Ecto neural progenitor cell (in vitro differentiated cells): ENCODE measurements around the gene APBB1IP.
"Not testable (repeated sequence)": the region's sequence is repeated elsewhere in the genome, so short reads cannot be mapped to it uniquely, and the experiment has no call there.

Experiments
- DNase-seq: peaks from one replicate; pipeline ENCODE4 v3.0.0-alpha.2; 2018; ENCODE audit warnings: low spot score

APBB1IP gene

DNA sequence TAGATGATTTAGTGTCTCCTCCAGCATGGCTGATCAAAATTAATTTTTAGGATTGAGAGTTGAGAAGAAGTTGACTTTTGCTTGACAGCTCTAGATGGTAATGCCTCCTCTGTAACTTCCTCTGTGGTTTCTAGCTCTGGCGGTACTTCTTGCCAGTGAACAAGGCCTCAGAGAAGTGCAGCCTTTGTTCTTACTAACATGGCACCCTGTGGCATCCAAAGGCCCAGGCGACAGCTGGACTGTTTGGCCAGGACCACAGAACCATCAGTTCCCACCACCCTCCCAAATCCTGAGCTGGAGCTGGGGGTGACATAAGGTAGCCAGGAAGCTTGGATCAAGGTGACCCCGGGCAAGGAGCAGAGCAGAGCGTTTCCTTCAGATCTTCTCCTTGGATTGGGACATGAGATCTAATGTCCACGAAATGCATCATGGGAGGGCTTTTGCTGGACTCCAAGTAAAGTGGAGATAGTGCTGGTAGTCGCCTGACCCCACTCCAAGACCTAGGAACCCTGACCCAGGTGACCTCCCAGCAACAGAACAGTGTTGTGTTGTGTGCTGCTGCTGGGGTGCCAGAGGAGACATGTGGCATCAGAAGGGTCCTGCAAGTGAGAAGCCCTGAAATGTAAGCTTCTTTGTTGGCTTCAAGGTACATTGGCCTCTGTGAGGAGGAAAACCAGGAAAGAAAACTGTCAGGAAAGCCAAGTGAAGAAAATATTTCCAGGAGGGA, 41.8 kb downstream of the APBB1IP start:
- DNase-seq, result no peak

- no peak for DNase-seq
Observed at GRCh38 chr10:26481315-26481692, 43.2 kb downstream of the APBB1IP start.

GRCh38 chr10:26481914-26482550, 43.9 kb downstream of the APBB1IP start:
- DNase-seq, result no peak

- DNase-seq, result no peak
Observed at GRCh38 chr10:26483554-26483953, 45.4 kb downstream of the APBB1IP start.

DNA sequence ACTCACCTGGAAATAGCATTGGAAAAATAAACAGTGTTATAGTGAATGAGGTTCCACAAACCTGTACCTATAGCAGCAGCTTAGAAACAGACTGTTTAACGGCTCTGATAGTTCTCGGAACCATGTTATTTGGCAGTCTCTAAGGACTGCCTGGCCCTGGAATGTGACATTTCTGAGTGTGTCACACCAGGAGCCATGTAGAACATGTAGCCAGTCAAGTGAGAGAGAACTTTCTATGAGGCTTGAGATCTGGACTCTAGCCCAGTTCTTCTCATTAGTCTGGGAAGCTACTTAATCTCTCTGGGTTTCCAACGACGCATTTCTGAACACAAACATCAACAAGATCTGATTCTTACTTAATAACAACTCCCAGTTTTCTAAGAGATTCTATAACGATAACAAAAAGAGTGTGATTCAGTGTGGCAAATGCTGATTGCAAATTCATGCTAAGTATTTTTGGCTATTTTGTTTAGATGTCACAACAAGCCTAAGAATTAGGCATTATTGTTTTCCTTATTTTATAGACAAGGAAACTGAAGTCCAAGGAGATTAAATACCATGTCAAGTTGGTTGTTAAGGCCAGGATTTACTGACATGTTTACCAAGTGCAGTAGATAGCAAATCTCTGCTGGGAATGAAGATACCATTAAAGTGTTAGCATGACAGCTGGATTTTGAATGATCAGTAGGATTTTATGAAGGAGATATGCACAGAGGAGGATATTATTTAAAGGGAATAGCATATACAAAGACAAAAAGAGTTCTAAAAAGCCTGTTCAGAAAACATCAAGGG, 47.2 kb downstream of the APBB1IP start:
- no peak for DNase-seq

DNA sequence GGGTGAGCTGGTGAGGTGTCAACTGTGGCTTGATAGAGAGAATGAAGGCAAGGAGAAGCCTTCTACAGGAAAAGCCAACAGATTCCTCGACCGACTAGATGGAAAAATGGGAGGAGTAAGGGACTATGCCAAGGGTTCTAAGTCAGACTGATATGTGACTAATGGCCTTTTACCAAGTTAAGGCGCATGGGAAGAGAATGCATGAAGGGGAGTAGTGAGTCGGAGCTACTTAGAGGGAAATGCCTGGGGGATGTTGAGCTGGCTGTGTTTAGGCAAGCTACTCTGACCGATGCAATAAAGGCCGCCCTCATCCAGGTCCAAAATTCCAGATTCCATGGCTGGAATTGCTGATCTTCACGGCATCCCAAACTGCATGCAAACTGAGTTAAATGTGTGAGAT, 48.2 kb downstream of the APBB1IP start:
- no peak for DNase-seq

DNA sequence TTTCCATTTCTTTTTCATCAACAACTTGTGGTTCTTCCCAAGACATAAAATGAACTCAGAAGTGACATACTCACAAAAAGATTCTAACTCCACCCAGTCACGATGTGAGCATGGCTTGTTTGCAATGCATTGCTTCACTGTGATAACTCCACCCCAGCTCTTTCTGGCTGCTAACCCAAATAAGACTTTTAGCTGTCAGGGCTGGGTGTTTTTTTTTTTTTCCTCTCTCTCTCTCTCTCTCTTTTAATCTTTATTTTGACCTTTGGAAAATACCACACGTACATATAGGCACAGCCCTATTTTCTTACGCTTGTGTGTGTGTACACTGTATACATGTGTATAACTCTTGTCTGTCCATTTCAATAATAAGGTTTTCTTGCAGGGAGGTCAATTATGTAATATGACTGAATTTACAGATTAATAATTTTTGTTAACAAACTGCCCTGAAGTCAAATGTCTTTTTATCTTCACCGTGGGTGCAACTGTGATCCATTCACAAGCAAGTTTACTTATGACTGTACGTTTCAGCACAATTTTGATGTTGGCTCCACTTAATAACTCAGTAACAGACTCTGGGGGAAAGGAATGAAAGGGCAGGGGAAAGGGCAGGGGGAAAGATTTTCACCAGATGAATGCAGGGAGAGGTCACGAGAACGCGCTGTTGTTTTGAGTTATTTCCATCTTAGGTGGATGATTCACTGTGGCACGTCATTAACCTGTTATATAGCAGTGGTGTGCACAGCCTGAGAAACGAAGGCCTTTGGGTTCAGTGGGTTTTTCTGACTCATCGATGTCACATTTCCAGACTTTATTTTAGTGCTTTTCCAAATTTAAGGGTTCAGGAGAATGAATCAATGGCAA, 49.1 kb downstream of the APBB1IP start:
- DNase-seq, result no peak

- DNase-seq, result no peak
Observed at GRCh38 chr10:26488344-26488743, 50.2 kb downstream of the APBB1IP start.

- no peak for DNase-seq
Observed at GRCh38 chr10:26489081-26489480, 50.9 kb downstream of the APBB1IP start.

GRCh38 chr10:26490367-26490766, 52.2 kb downstream of the APBB1IP start:
- DNase-seq, result not testable (repeated sequence)

- DNase-seq, result no peak
Observed at GRCh38 chr10:26491276-26491675, 53.1 kb downstream of the APBB1IP start.

GRCh38 chr10:26491934-26492333, 53.8 kb downstream of the APBB1IP start:
- DNase-seq, result no peak

DNA sequence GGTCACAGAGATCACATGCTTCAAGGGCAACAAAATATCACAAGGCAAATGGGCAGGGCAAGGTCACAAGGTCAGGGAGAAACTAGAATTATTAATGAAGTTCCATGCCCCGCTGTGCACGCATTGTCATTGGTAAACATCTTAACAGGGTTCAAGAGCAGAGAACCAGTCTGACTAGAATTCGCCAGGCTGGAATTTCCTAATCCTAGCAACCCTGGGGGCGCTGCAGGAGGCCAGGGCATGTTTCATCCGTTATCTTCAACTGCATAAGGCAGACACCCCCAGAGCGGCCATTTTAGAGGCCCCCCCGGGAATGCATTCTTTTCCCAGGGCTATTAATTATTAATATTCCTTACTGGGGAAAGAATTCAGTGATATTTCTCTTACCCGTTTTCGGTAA, 54.6 kb downstream of the APBB1IP start:
- DNase-seq, result not testable (repeated sequence)

DNA sequence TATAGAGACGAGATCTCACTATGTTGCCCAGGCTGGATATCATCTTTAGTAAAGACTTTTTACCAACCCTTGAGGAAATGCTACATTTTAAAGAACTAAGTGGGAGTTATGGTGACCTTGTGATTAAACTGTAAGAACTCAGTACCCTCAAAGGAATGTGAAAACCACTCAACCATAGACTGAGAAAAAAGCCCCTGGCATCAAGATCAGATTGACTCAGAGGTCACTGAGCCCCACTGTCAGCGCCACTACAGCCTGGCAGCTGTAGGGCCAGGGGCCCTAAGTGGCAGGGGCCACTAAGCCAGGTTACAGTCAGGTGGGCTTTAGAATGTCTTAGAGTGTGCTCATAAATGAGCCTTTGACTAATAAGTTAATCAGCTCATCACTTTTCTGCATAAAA, 55.9 kb downstream of the APBB1IP start:
- DNase-seq, result no peak

DNA sequence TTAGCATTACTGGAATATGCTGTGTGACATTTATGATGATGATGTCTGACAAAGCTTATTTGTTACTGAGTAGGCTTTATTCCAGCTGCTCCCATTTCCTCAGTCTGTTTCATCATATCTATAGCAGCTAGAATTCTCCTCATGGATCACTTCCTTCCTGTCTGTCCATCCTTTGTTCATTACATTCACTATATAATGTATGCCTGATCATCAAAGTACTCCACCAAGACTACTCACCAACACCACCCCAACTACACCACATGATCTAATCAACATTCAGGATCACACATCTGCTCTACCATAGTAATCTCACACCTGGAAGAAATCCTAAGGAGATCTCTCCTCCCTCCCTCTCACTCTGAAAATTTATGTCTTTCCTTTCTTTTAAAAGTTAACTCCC, 61.3 kb downstream of the APBB1IP start:
- DNase-seq, result no peak

GRCh38 chr10:26502986-26503385, 64.8 kb downstream of the APBB1IP start:
- no peak for DNase-seq

DNA sequence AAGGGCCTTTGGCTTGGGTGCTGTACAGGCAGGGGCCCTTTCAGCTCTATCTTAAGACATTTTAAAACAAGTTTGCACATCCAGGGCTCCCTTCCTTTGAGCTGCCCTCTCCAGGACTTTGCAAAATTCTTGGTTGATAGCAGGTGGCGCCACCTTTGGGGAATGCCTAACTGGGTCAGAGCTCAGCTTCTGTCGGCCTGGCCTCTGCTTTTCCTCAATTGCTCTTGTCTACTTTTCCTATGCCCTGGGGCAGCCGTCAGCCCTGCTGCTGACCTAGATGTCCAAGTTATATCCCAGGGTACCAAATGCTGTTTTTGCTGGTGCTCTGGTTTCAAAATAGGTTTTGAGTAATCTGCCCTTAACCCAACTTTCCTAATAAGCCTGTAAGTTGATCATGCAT, 65.8 kb downstream of the APBB1IP start:
- DNase-seq, result peak; percentile 49

- not testable (repeated sequence) for DNase-seq
Observed at GRCh38 chr10:26504429-26504828, 66.3 kb downstream of the APBB1IP start.

DNA sequence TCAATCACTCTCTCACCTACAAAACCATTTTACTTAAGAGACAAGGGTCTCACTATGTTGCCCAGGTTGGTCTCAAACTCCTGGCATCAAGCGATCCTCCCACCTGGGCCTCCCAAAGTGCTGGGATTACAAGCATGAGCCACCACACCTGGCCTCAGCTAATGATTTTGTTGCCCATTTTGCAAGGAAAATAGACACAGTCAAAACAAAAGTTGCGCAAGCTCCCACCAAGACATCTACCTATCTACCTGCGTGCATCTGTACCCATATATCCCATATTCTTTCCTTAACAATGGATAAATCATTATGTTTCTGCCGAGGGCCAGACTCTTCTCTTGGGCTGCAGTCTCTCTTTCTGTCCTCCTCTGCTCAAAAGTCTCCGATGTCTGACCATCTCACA, 67.3 kb downstream of the APBB1IP start:
- no peak for DNase-seq

DNA sequence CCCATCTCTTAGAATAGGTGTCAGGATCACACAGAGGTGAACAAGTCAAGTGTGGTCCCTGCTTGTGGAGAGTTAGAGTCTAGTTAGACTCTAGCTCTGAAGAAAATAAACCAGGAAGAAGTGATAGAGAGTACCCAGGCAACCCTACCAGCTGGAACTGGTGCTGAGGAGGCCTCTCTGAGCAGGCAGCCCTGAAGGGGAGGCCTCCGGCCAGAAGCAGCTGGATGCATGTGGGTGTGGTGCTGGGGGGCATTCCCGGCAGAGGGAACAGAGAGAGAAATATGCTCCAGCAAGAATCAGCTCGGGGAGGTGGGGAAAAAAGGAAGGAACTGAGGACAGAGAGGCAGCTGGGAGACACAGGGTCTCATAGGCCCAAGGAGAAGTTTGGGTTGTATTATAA, 68.6 kb downstream of the APBB1IP start:
- no peak for DNase-seq

DNA sequence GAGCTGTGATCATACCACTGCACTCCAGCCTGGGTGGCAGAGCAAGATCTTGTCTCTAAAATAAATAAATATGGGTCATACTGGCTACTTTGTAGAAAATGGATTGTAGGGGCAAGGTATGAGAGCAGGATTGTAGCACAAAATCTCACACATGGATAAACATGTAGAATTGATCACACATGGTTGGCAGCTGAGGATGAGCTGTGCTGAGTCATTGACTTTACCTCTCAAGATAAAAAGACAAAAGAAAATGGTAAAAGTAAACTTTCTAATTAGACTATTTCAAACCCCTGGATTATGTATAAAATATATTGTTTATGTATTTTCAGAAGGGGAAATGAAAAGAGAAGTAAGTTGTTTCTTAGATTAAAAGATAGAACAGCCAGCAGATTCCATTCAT, 69.3 kb downstream of the APBB1IP start:
- no peak for DNase-seq

GRCh38 chr10:26508016-26508415, 69.9 kb downstream of the APBB1IP start:
- no peak for DNase-seq
